Pericardium fibroblast (primary cell): ENCODE results near the gene UMODL1. TPM values are rescaled to one million over a fixed set of nuclear protein-coding genes. Genes with fewer than 3 reads are reported as not detected.

Experiments
- total RNA-seq: library from RNA; depleted of rRNA; stranded (reverse); fragments of >200 nt; gene quantifications from 2 replicates; pipeline ENCODE4 v1.2.3, GENCODE V29; 2015

The UMODL1 gene, protein sequence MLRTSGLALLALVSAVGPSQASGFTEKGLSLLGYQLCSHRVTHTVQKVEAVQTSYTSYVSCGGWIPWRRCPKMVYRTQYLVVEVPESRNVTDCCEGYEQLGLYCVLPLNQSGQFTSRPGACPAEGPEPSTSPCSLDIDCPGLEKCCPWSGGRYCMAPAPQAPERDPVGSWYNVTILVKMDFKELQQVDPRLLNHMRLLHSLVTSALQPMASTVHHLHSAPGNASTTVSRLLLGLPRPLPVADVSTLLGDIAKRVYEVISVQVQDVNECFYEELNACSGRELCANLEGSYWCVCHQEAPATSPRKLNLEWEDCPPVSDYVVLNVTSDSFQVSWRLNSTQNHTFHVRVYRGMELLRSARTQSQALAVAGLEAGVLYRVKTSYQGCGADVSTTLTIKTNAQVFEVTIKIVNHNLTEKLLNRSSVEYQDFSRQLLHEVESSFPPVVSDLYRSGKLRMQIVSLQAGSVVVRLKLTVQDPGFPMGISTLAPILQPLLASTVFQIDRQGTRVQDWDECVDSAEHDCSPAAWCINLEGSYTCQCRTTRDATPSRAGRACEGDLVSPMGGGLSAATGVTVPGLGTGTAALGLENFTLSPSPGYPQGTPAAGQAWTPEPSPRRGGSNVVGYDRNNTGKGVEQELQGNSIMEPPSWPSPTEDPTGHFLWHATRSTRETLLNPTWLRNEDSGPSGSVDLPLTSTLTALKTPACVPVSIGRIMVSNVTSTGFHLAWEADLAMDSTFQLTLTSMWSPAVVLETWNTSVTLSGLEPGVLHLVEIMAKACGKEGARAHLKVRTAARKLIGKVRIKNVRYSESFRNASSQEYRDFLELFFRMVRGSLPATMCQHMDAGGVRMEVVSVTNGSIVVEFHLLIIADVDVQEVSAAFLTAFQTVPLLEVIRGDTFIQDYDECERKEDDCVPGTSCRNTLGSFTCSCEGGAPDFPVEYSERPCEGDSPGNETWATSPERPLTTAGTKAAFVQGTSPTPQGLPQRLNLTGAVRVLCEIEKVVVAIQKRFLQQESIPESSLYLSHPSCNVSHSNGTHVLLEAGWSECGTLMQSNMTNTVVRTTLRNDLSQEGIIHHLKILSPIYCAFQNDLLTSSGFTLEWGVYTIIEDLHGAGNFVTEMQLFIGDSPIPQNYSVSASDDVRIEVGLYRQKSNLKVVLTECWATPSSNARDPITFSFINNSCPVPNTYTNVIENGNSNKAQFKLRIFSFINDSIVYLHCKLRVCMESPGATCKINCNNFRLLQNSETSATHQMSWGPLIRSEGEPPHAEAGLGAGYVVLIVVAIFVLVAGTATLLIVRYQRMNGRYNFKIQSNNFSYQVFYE
- not detected in 2 replicates for total RNA-seq

DNA sequence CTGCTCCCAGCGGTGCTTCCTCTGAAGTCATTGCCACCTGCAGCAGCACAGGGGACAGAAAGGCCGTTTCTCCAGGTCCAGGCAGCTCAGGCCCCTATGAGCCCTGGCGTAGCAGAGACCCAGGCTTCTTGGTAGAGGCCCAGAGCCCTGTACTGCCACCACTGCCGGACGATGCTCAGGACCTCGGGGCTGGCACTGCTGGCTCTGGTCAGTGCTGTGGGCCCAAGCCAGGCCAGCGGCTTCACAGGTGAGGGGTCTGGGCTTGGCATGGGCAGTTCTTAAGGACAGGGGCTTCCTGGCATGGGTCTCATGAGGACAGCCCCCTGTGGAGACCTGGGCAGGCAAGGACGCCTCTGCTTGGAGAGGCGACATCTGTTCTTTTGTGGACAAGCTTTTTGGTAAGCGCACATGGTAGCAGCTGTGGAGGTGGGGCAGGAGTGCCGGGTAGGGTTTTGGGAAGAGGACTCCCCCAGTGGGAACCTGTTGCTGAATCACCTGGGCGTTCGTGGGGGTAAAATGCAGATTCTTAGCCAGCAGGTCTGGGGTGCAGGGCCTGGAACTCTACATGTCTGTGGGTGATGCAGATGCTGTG, at the start of gene UMODL1:
TSS of gene UMODL1 (plus strand) at position 172 of the 592 bp plus-strand sequence. CDS start at position 172, 0 bp downstream.

Other genes starting within 250 kb of the UMODL1 start
- gene PRDM15, start 192.0 kb upstream of the UMODL1 start, total RNA-seq, result 2.5 and 4.0 TPM in 2 replicates
- 9.1 and 10.4 TPM in 2 replicates for gene C2CD2, start 117.3 kb upstream of the UMODL1 start, total RNA-seq
- 3.7 and 5.0 TPM in 2 replicates for gene ZBTB21, start 61.0 kb upstream of the UMODL1 start, total RNA-seq
- gene ABCG1, start 147.8 kb downstream of the UMODL1 start, total RNA-seq, result 1.6 and 5.3 TPM in 2 replicates
- 0.82 and 1.4 TPM in 2 replicates for gene TFF3, start 244.1 kb downstream of the UMODL1 start, total RNA-seq